Endothelial cell of umbilical vein (primary cell): ENCODE data around the gene TRIP10. TPM values are rescaled to one million over a fixed set of nuclear protein-coding genes. Genes with fewer than 3 reads are reported as not detected.

Experiments used
- BruUV-seq: library from RNA; stranded (reverse); fragments of 400-500 nt; replicated peaks from 2 replicates; lab custom pipeline; 2021; lab: Mats Ljungman, UMichigan
- CTCF ChIA-PET: fragments of 300-600, 350-600 bp; sonication (Branson Sonifier 250); formaldehyde crosslinking; loops from one replicate; lab custom pipeline; 2021; ENCODE audit warnings: antibody characterized with exemption, inconsistent platforms; lab: Charles Lee
- POLR2A ChIA-PET: fragments of 300-600, 350-600 bp; sonication (Branson Sonifier 250); formaldehyde crosslinking; loops from one replicate; lab custom pipeline; 2021; ENCODE audit warnings: antibody characterized with exemption, inconsistent platforms; lab: Charles Lee
- DNase-seq: peaks from one replicate; pipeline ENCODE4 v3.0.0-alpha.2; 2011; ENCODE audit warnings: low read depth, low spot score
- FAIRE-seq: peaks from 2 replicates; lab custom pipeline; 2011; peaks lifted over from hg19 to GRCh38; lab: Jason Lieb, UNC
- H2AFZ ChIP-seq: 2 replicates; pipeline ENCODE4 v1.6.0; 2012; ENCODE audit warnings: low read depth, low read length, control low read depth, inconsistent platforms
- H3K27ac ChIP-seq: 2 replicates; pipeline ENCODE4 v1.5.1; 2011; ENCODE audit warnings: low read depth, mild to moderate bottlenecking, control low read depth, low read length, moderate library complexity; ENCODE audit not compliant: insufficient read depth
- H3K27me3 ChIP-seq, 2 experiments: 2 replicates each; pipeline versions ENCODE4 v1.6.0 to v1.6.1; 2011; ENCODE audit warnings: low read length in 2 of 2, mixed read lengths in 1 of 2; ENCODE audit not compliant: control insufficient read depth in 2 of 2, insufficient read depth in 2 of 2
- H3K36me3 ChIP-seq, 2 experiments: 2 replicates in 1 of 2; 3 replicates in 1 of 2; pipeline ENCODE4 v1.5.1; 2011; ENCODE audit warnings: low read length in 2 of 2, mild to moderate bottlenecking in 1 of 2, moderate library complexity in 1 of 2; ENCODE audit not compliant: control insufficient read depth in 2 of 2, insufficient read depth in 2 of 2; ENCODE audit errors: extremely low read depth in 1 of 2
- H3K4me1 ChIP-seq: 3 replicates; pipeline ENCODE4 v1.5.1; 2011; ENCODE audit warnings: mild to moderate bottlenecking, low read length; ENCODE audit not compliant: control insufficient read depth, insufficient read depth; ENCODE audit errors: extremely low read depth
- H3K4me2 ChIP-seq: 2 replicates; pipeline ENCODE4 v1.6.1; 2011; ENCODE audit warnings: low read length, control low read depth, mixed read lengths; ENCODE audit not compliant: insufficient read depth
- H3K4me3 ChIP-seq, 3 experiments: fragments of 200-600 bp in 1 of 3; sonication (generic), shearing (Covaris generic) in 1 of 3; replicated peaks in 1 of 3; 2 replicates each; pipeline ENCODE4 v1.5.1; 2011 to 2016; ENCODE audit warnings: control low read depth in 3 of 3, low read length in 3 of 3, mild to moderate bottlenecking in 2 of 3, inconsistent platforms in 1 of 3, low read depth in 1 of 3, moderate library complexity in 1 of 3; ENCODE audit not compliant: insufficient read depth in 1 of 3
- H3K79me2 ChIP-seq: 2 replicates; pipeline ENCODE4 v1.6.0; 2012; ENCODE audit warnings: low read length, inconsistent platforms; ENCODE audit not compliant: control insufficient read depth, insufficient read depth
- H3K9ac ChIP-seq: replicated peaks from 2 replicates; pipeline ENCODE3; 2011; ENCODE audit warnings: low read length, control low read depth; ENCODE audit not compliant: insufficient read depth; ENCODE audit errors: extremely low read depth
- H3K9me1 ChIP-seq: replicated peaks from 3 replicates; pipeline ENCODE4 v1.6.0; 2011; ENCODE audit warnings: mild to moderate bottlenecking, low read length; ENCODE audit not compliant: control insufficient read depth, insufficient read depth; ENCODE audit errors: extremely low read depth
- H3K9me3 ChIP-seq: replicated peaks from 2 replicates; pipeline ENCODE4 v1.5.1; 2012; ENCODE audit warnings: low read length, inconsistent platforms; ENCODE audit not compliant: control insufficient read depth, insufficient read depth
- H4K20me1 ChIP-seq: replicated peaks from 2 replicates; pipeline ENCODE3; 2011; ENCODE audit warnings: mild to moderate bottlenecking, low read length; ENCODE audit not compliant: control insufficient read depth, insufficient read depth; ENCODE audit errors: extremely low read depth
- CTCF ChIP-seq, 2 donors: IDR thresholded peaks; 1 replicate in 1 of 2; 2 replicates in 1 of 2; pipeline ENCODE4 v1.5.1; 2011; ENCODE audit warnings: low read length in 2 of 2, mild to moderate bottlenecking in 2 of 2, moderate library complexity in 2 of 2, control low read depth in 1 of 2, inconsistent platforms in 1 of 2, low read depth in 1 of 2; ENCODE audit not compliant: insufficient read depth in 1 of 2; ENCODE audit errors: extremely low read depth in 1 of 2
- EZH2 ChIP-seq: IDR thresholded peaks from 2 replicates; pipeline ENCODE4 v1.6.1; 2012; ENCODE audit warnings: borderline replicate concordance, low read depth, mild to moderate bottlenecking, moderate library complexity, low read length, inconsistent platforms; ENCODE audit not compliant: severe bottlenecking
- FOS ChIP-seq: IDR thresholded peaks from 2 replicates; pipeline ENCODE4 v1.6.1; 2011; ENCODE audit warnings: mild to moderate bottlenecking, low read length, moderate library complexity, borderline replicate concordance; ENCODE audit not compliant: insufficient read depth
- GATA2 ChIP-seq: IDR thresholded peaks from 2 replicates; pipeline ENCODE4 v1.7.0; 2011; ENCODE audit warnings: low read depth, mild to moderate bottlenecking, moderate library complexity, mixed read lengths, low read length; ENCODE audit not compliant: insufficient read length, insufficient read depth
- MAX ChIP-seq: IDR thresholded peaks from 2 replicates; pipeline ENCODE4 v1.6.1; 2011; ENCODE audit not compliant: insufficient read depth, insufficient read length
- POLR2A ChIP-seq: IDR thresholded peaks from 2 replicates; pipeline ENCODE4 v1.6.1; 2012; ENCODE audit warnings: low read depth, mild to moderate bottlenecking, control low read depth, low read length
- POLR2AphosphoS5 ChIP-seq: IDR thresholded peaks from 2 replicates; pipeline ENCODE4 v1.6.1; 2012; ENCODE audit warnings: low read depth, mild to moderate bottlenecking, control low read depth, low read length, moderate library complexity; ENCODE audit not compliant: insufficient read depth
- dilution Hi-C: fragments of 300-500 bp; cut with MboI; formaldehyde crosslinking; loops from one replicate; pipeline ENCODE4 v1.15.0; 2019; ENCODE audit warnings: low sequenced_read_pairs; ENCODE audit not compliant: extremely low pct_ligation_motif_present
- intact Hi-C: fragments of 100-400 bp; cut with micrococcal nuclease; formaldehyde crosslinking; loops from one replicate; pipeline ENCODE4 v1.10.0; 2022
- polyA plus RNA-seq, 4 experiments: library from polyadenylated mRNA; depleted of rRNA in 3 of 4; stranded (reverse) in 3 of 4; unstranded in 1 of 4; fragments of >200 nt; gene quantifications; 2 replicates each; pipeline versions ENCODE4 v1.2.1 to v1.2.3, GENCODE V29; 2011 to 2012; ENCODE audit warnings: missing spikeins in 1 of 4
- total RNA-seq: library from RNA; stranded (reverse); gene quantifications from 2 replicates; pipeline ENCODE4 v1.2.3, GENCODE V29; 2021

Gene TRIP10
- total and polyA plus RNA-seq, 2 donors (not counting 3 experiments of a cell fraction or from before 2014, with no cell fraction given): 28.4 to 69.3 TPM

GRCh38 chr19:6796278-6796677 is 56.8 kb downstream of the TRIP10 start:
- Histone ChIP-seq H3K4me2 (no peak overlapping the region), H3K4me3 (no peak overlapping the region), H3K79me2 (no peaks in the 10 kb centered on the region), H3K9me1 (no peaks in the 10 kb centered on the region), H4K20me1 (no peaks in the 10 kb centered on the region), H3K9me3 (no peaks in the 10 kb centered on the region), H3K27ac (no peak overlapping the region), H3K9ac (no peak overlapping the region), H3K4me1 (peaks cover 4% of the 10 kb centered on the region), H3K27me3 (no peaks in the 10 kb centered on the region), H3K36me3 (no peaks in the 10 kb centered on the region), H2AFZ (no peak overlapping the region)
- intact Hi-C loops: no loop called here
- ChIA-PET CTCF (no interaction called here), POLR2A (no interaction called here)
- dilution Hi-C loops: no loop called here
- FAIRE-seq: no peak
- no TSS peak for BruUV-seq
- no peak for TF ChIP-seq EZH2
- no peak for TF ChIP-seq MAX
- no peak for TF ChIP-seq POLR2AphosphoS5
- no peak for TF ChIP-seq GATA2
- TF ChIP-seq POLR2A: no peak
- TF ChIP-seq FOS: no peak
- no peak for TF ChIP-seq CTCF (IDR thresholded peaks at IDR 0.05; ENCODE audit: extremely low read depth in 1 of 2, insufficient read depth in 1 of 2, low read depth in 1 of 2, low read length in 2 of 2)
- no peak for DNase-seq
